Smooth muscle cell (in vitro differentiated cells): Measurements from ENCODE around the gene HSD11B1. TPM values are rescaled to one million over a fixed set of nuclear protein-coding genes. Genes with fewer than 3 reads are reported as not detected.

Source experiments
- DNase-seq: peaks from one replicate; lab custom pipeline; 2025; ENCODE audit not compliant: unreplicated experiment; lab: John Stamatoyannopoulos, UW
- H2AFZ ChIP-seq: fragments of 200-600 bp; sonication (generic); 2 replicates; pipeline ENCODE4 v1.6.0; 2016; ENCODE audit warnings: antibody characterized with exemption, low read depth, mild to moderate bottlenecking
- H3F3A ChIP-seq: fragments of 200-600 bp; sonication (generic); 2 replicates; pipeline ENCODE4 v1.6.0; 2017; ENCODE audit warnings: antibody characterized with exemption, low read depth
- H3K27ac ChIP-seq: fragments of 200-600 bp; sonication (generic); 2 replicates; pipeline ENCODE4 v1.5.1; 2016; ENCODE audit warnings: low read depth, mild to moderate bottlenecking
- H3K27me3 ChIP-seq: fragments of 200-600 bp; sonication (generic); 2 replicates; pipeline ENCODE4 v1.6.1; 2016; ENCODE audit warnings: low read depth, mild to moderate bottlenecking
- H3K36me3 ChIP-seq: fragments of 200-600 bp; sonication (generic); 2 replicates; pipeline ENCODE4 v1.5.1; 2016; ENCODE audit warnings: low read depth
- H3K4me1 ChIP-seq: fragments of 200-600 bp; sonication (generic); 2 replicates; pipeline ENCODE4 v1.5.1; 2016; ENCODE audit warnings: low read depth
- H3K4me2 ChIP-seq: fragments of 200-600 bp; sonication (generic); 2 replicates; pipeline ENCODE4 v1.6.0; 2016; ENCODE audit warnings: mild to moderate bottlenecking
- H3K4me3 ChIP-seq: fragments of 200-600 bp; sonication (generic); 2 replicates; pipeline ENCODE4 v1.5.1; 2016; ENCODE audit warnings: mild to moderate bottlenecking
- H3K79me2 ChIP-seq: fragments of 200-600 bp; sonication (generic); 2 replicates; pipeline ENCODE4 v1.6.0; 2016; ENCODE audit warnings: low read depth, mild to moderate bottlenecking
- H3K9ac ChIP-seq: fragments of 200-600 bp; sonication (generic); 2 replicates; pipeline ENCODE4 v1.6.0; 2016; ENCODE audit warnings: low read depth
- H3K9me3 ChIP-seq: fragments of 200-600 bp; sonication (generic); replicated peaks from 2 replicates; pipeline ENCODE4 v1.5.1; 2016; ENCODE audit warnings: low read depth
- H4K20me1 ChIP-seq: fragments of 200-600 bp; sonication (generic); 2 replicates; pipeline ENCODE4 v1.6.0; 2016; ENCODE audit warnings: low read depth
- WGBS: methylation state at CpG from one replicate; pipeline ENCODE4 v1.1.7; 2016; ENCODE audit warnings: low lambda C conversion rate; 5-methylcytosine and 5-hydroxymethylcytosine counted together
- polyA plus RNA-seq: library from polyadenylated mRNA; unstranded; fragments of >200 nt; fragmentation: Nextera tagmentation; extraction: Ambion mirVana; gene quantifications from 2 replicates; pipeline ENCODE4 v1.2.1, GENCODE V29; 2016
- total RNA-seq: library from RNA; depleted of rRNA; stranded (reverse); fragments of >200 nt; gene quantifications from 2 replicates; pipeline ENCODE4 v1.2.3, GENCODE V29; 2014
- TF ChIP-seq, protein P1 (sequence below): fragments of 200-600 bp; sonication (generic); IDR thresholded peaks from 2 replicates; pipeline ENCODE4 v1.5.1; 2017; ENCODE audit warnings: borderline replicate concordance, mild to moderate bottlenecking, antibody characterized with exemption; ENCODE audit not compliant: insufficient read depth, poor library complexity, severe bottlenecking

HSD11B1 gene
- total and polyA plus RNA-seq, 2 experiments from 2014 or later: not detected

DNA sequence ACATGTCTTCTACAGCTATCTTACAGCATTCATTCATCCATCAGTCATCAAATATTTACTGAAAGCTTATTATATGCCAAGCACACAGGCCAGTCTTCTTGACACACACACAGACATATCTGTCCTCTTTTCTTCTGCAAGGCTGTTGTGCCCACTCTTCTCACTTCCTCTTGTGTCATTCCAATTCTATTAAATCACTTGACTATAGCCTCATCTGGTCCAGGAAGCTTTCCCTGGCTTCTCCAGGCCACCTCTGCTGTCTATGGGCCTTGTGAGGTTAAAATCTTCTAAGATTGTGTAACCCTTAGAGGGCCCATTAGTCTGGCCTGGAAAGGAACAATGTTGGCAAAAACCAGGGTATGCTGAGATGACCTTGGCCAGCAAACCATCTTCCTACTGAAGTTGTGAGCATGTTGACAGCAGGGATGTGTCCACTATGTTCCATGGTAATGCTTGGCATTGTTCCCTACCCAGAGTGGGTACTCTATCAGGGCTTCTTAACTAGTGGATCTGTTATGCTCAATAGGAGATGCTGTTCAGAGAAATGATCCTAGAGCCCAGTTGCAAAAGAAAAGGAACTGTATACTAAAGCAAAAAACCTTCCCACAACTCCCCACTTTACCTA, 56.5 kb downstream of the HSD11B1 start:
- no peak overlapping the region for H3K9ac ChIP-seq
- no peaks in the 10 kb centered on the region for H3K9me3 ChIP-seq
- H2AFZ ChIP-seq: no peak overlapping the region
- no peaks in the 10 kb centered on the region for H4K20me1 ChIP-seq
- peaks cover 7% of the 10 kb centered on the region for H3K27me3 ChIP-seq
- TF ChIP-seq, protein P1, sequence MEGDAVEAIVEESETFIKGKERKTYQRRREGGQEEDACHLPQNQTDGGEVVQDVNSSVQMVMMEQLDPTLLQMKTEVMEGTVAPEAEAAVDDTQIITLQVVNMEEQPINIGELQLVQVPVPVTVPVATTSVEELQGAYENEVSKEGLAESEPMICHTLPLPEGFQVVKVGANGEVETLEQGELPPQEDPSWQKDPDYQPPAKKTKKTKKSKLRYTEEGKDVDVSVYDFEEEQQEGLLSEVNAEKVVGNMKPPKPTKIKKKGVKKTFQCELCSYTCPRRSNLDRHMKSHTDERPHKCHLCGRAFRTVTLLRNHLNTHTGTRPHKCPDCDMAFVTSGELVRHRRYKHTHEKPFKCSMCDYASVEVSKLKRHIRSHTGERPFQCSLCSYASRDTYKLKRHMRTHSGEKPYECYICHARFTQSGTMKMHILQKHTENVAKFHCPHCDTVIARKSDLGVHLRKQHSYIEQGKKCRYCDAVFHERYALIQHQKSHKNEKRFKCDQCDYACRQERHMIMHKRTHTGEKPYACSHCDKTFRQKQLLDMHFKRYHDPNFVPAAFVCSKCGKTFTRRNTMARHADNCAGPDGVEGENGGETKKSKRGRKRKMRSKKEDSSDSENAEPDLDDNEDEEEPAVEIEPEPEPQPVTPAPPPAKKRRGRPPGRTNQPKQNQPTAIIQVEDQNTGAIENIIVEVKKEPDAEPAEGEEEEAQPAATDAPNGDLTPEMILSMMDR: no peak
- H3K27ac ChIP-seq: no peak overlapping the region
- H3K4me1 ChIP-seq: no peaks in the 10 kb centered on the region
- no peaks in the 10 kb centered on the region for H3K36me3 ChIP-seq
- no peak overlapping the region for H3K4me2 ChIP-seq
- no peaks in the 10 kb centered on the region for H3F3A ChIP-seq
- no peaks in the 10 kb centered on the region for H3K79me2 ChIP-seq
- no peak overlapping the region for H3K4me3 ChIP-seq
- DNase-seq: no peak

DNA sequence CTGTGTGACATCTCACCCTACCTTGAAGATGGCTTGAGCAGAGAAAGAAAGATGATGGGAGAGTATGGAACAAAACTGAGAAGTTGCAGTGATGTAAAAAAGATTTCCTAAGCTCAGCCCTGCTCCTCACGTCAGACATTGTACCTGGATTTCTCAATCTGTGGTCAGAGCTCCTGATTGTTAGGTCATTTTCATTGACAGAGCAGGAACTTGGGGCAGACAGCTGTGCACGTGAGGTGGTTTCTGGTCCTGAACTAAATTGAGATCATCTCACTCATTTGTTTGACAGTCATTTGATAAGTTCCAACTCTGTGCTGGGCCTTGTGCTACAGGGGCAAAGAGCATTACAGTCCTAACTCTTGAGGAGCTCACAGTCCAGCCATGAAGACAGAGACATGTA, 61.4 kb downstream of the HSD11B1 start:
- no peak overlapping the region for H3K9ac ChIP-seq
- H3K79me2 ChIP-seq: no peaks in the 10 kb centered on the region
- H3K9me3 ChIP-seq: no peaks in the 10 kb centered on the region
- no peak for DNase-seq
- H3K27ac ChIP-seq: no peak overlapping the region
- H3F3A ChIP-seq: peaks cover 6% of the 10 kb centered on the region
- peaks cover 4% of the 10 kb centered on the region for H3K4me1 ChIP-seq
- H4K20me1 ChIP-seq: no peaks in the 10 kb centered on the region
- 65% methylated on average over 2 of the region's 2 CpGs for WGBS
- H3K27me3 ChIP-seq: no peaks in the 10 kb centered on the region
- no peak overlapping the region for H3K4me2 ChIP-seq
- TF ChIP-seq, protein P1: no peak
- no peak overlapping the region for H2AFZ ChIP-seq
- no peak overlapping the region for H3K4me3 ChIP-seq
- no peaks in the 10 kb centered on the region for H3K36me3 ChIP-seq

DNA sequence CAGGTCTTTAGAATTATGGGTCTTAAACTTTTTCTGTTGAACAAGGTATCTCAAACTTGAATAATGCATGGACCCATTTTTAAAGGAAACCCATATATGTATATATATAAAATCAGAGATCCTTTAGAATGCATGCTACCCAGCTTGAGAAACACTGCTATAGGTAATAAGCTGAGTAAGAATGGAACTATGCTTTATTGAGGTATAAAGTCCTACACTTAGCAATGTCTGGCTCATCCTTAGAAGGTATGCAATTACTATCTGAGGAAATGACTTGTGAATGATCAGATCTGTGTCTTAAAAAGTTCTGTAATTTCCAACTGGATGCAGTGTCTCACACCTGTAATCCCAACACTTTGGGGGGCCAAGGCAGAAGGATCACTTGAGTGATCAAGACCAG, 62.5 kb downstream of the HSD11B1 start:
- Histone ChIP-seq H3K9me3 (no peaks in the 10 kb centered on the region), H4K20me1 (no peaks in the 10 kb centered on the region), H3K4me1 (peaks cover 4% of the 10 kb centered on the region), H3K4me3 (no peak overlapping the region), H3F3A (peaks cover 6% of the 10 kb centered on the region), H2AFZ (no peak overlapping the region), H3K4me2 (no peak overlapping the region), H3K27me3 (no peaks in the 10 kb centered on the region), H3K36me3 (no peaks in the 10 kb centered on the region), H3K79me2 (no peaks in the 10 kb centered on the region), H3K9ac (no peak overlapping the region), H3K27ac (no peak overlapping the region)
- TF ChIP-seq, protein P1: no peak
- no peak for DNase-seq

DNA sequence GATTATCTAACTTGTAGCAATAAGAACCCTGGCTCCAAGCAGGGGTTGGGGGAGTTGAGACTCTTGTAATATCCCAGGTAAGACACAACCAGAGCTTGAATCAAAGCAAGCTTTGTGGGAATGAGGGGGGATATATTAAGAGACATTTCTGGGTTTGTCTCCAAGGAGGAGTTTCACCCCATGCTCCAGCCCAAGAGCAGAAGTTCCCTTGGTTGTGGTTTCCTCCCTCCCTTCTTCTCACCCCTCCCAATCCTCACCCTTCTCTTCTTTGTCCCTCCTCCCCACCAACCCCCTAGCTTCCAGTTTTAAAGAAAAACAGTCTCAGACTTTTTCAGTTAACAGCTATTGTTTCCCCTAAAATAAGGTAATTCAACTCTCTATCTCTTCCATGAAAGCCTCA, 63.1 kb downstream of the HSD11B1 start:
- Histone ChIP-seq H3K4me2 (no peak overlapping the region), H3K4me1 (peaks cover 4% of the 10 kb centered on the region), H3K9me3 (no peaks in the 10 kb centered on the region), H3F3A (peaks cover 6% of the 10 kb centered on the region), H2AFZ (no peak overlapping the region), H4K20me1 (no peaks in the 10 kb centered on the region), H3K9ac (no peak overlapping the region), H3K27ac (no peak overlapping the region), H3K27me3 (no peaks in the 10 kb centered on the region), H3K36me3 (no peaks in the 10 kb centered on the region), H3K4me3 (no peak overlapping the region), H3K79me2 (no peaks in the 10 kb centered on the region)
- no peak for DNase-seq
- TF ChIP-seq, protein P1: no peak
